H9 (cell line): Measurements from ENCODE around the gene TBX15. TPM values are rescaled to one million over a fixed set of nuclear protein-coding genes. Genes with fewer than 3 reads are reported as not detected.

Experiments used
- DNase-seq: peaks from one replicate; pipeline ENCODE4 v3.0.0-alpha.2; 2017
- H2AFZ ChIP-seq: one replicate; pipeline ENCODE4 v1.6.1; 2013; ENCODE audit warnings: mild to moderate bottlenecking, low read length, control low read depth, moderate library complexity
- H2AK5ac ChIP-seq: 2 replicates; pipeline ENCODE4 v1.6.1; 2013; ENCODE audit warnings: low read length, control low read depth, mixed read lengths; ENCODE audit not compliant: insufficient read length
- H2BK120ac ChIP-seq: one replicate; pipeline ENCODE4 v1.6.1; 2013; ENCODE audit warnings: low read depth, mild to moderate bottlenecking, low read length, control low read depth, inconsistent platforms; ENCODE audit not compliant: poor library complexity, severe bottlenecking
- H2BK12ac ChIP-seq: 2 replicates; pipeline ENCODE4 v1.6.1; 2013; ENCODE audit warnings: low read length, control low read depth, mixed read lengths, low read depth; ENCODE audit not compliant: insufficient read length
- H2BK15ac ChIP-seq: 2 replicates; pipeline ENCODE4 v1.6.1; 2013; ENCODE audit warnings: low read depth, low read length, control low read depth
- H2BK20ac ChIP-seq: one replicate; pipeline ENCODE4 v1.6.1; 2013; ENCODE audit warnings: low read depth, mild to moderate bottlenecking, low read length, control low read depth, inconsistent platforms; ENCODE audit not compliant: poor library complexity, severe bottlenecking
- H2BK5ac ChIP-seq: 2 replicates; pipeline ENCODE4 v1.6.1; 2013; ENCODE audit warnings: low read length, control low read depth, mixed read lengths; ENCODE audit not compliant: insufficient read length
- H3K14ac ChIP-seq: 2 replicates; pipeline ENCODE4 v1.6.1; 2013; ENCODE audit warnings: low read length, control low read depth; ENCODE audit not compliant: insufficient read depth
- H3K18ac ChIP-seq: 2 replicates; pipeline ENCODE4 v1.6.1; 2013; ENCODE audit warnings: low read depth, mild to moderate bottlenecking, mixed read lengths, low read length, control low read depth; ENCODE audit not compliant: insufficient read length
- H3K23ac ChIP-seq: 2 replicates; pipeline ENCODE4 v1.6.1; 2013; ENCODE audit warnings: low read length, control low read depth, mixed read lengths, low read depth; ENCODE audit not compliant: insufficient read length
- H3K23me2 ChIP-seq: 2 replicates; pipeline ENCODE4 v1.6.1; 2013; ENCODE audit warnings: low read depth, mild to moderate bottlenecking, mixed read lengths, low read length, control low read depth; ENCODE audit not compliant: insufficient read length, poor library complexity, severe bottlenecking
- H3K27ac ChIP-seq: 2 replicates; pipeline ENCODE4 v1.5.1; 2013; ENCODE audit warnings: low read length, control low read depth, mixed read lengths, low read depth; ENCODE audit not compliant: insufficient read length
- H3K27me3 ChIP-seq: 2 replicates; pipeline ENCODE4 v1.6.1; 2013; ENCODE audit warnings: low read length, control low read depth, inconsistent platforms; ENCODE audit not compliant: insufficient read depth
- H3K4ac ChIP-seq: 2 replicates; pipeline ENCODE4 v1.6.1; 2013; ENCODE audit warnings: low read depth, mild to moderate bottlenecking, control low read depth, inconsistent platforms, low read length, moderate library complexity
- H3K4me1 ChIP-seq: 2 replicates; pipeline ENCODE4 v1.6.1; 2013; ENCODE audit warnings: low read length, control low read depth, inconsistent platforms; ENCODE audit not compliant: insufficient read depth
- H3K4me2 ChIP-seq: 2 replicates; pipeline ENCODE4 v1.6.1; 2013; ENCODE audit warnings: low read length, control low read depth, mixed read lengths; ENCODE audit not compliant: insufficient read length, insufficient read depth
- H3K56ac ChIP-seq: 2 replicates; pipeline ENCODE4 v1.6.1; 2013; ENCODE audit warnings: low read depth, mild to moderate bottlenecking, mixed read lengths, low read length, control low read depth; ENCODE audit not compliant: insufficient read length
- H3K79me1 ChIP-seq: 2 replicates; pipeline ENCODE4 v1.6.1; 2013; ENCODE audit warnings: low read depth, mild to moderate bottlenecking, moderate library complexity, low read length, control low read depth, inconsistent platforms; ENCODE audit not compliant: insufficient read depth, poor library complexity, severe bottlenecking
- H3K79me2 ChIP-seq: 2 replicates; pipeline ENCODE4 v1.6.1; 2013; ENCODE audit warnings: low read length, control low read depth, inconsistent platforms; ENCODE audit not compliant: insufficient read depth
- H3K9ac ChIP-seq: 2 replicates; pipeline ENCODE4 v1.6.1; 2013; ENCODE audit warnings: low read length, control low read depth, mixed read lengths; ENCODE audit not compliant: insufficient read length; ENCODE audit errors: extremely low read depth
- H3K9me3 ChIP-seq: one replicate; pipeline ENCODE4 v1.6.1; 2013; ENCODE audit warnings: low read depth, low read length, inconsistent platforms; ENCODE audit not compliant: control insufficient read depth
- H3T11ph ChIP-seq: one replicate; pipeline ENCODE4 v1.6.1; 2013; ENCODE audit warnings: mild to moderate bottlenecking, low read length, control low read depth, inconsistent platforms
- H4K20me1 ChIP-seq: one replicate; pipeline ENCODE4 v1.6.1; 2013; ENCODE audit not compliant: control insufficient read depth, insufficient read length, insufficient read depth
- H4K5ac ChIP-seq: 2 replicates; pipeline ENCODE4 v1.6.1; 2013; ENCODE audit warnings: low read depth, mild to moderate bottlenecking, mixed read lengths, low read length, control low read depth; ENCODE audit not compliant: insufficient read length
- H4K8ac ChIP-seq: replicated peaks from 2 replicates; pipeline ENCODE4 v1.6.1; 2013; ENCODE audit warnings: low read length, control low read depth, mixed read lengths, low read depth; ENCODE audit not compliant: insufficient read length
- H4K91ac ChIP-seq: 2 replicates; pipeline ENCODE4 v1.6.1; 2013; ENCODE audit warnings: low read depth, mild to moderate bottlenecking, moderate library complexity, mixed read lengths, low read length, control low read depth; ENCODE audit not compliant: insufficient read length
- H3K27ac Mint-ChIP-seq, 3 experiments: 2 replicates in 2 of 3; 3 replicates in 1 of 3; pipeline ENCODE4 v1.8.0; 2020 to 2021; ENCODE audit warnings: mixed read lengths in 3 of 3, mild to moderate bottlenecking in 1 of 3, moderate library complexity in 1 of 3
- H3K27me3 Mint-ChIP-seq: 2 replicates; pipeline ENCODE4 v1.8.0; 2021; ENCODE audit warnings: low read depth, mild to moderate bottlenecking, moderate library complexity, mixed read lengths
- H3K36me3 Mint-ChIP-seq, 3 experiments: 2 replicates in 2 of 3; 3 replicates in 1 of 3; pipeline ENCODE4 v1.8.0; 2020 to 2021; ENCODE audit warnings: low read depth in 3 of 3, mixed read lengths in 3 of 3; ENCODE audit not compliant: insufficient read depth in 1 of 3
- H3K4me1 Mint-ChIP-seq, 2 experiments: 2 replicates each; pipeline ENCODE4 v1.8.0; 2020; ENCODE audit warnings: mixed read lengths in 2 of 2
- H3K4me3 Mint-ChIP-seq, 2 experiments: 2 replicates in 1 of 2; 3 replicates in 1 of 2; pipeline ENCODE4 v1.8.0; 2020 to 2021; ENCODE audit warnings: mild to moderate bottlenecking in 2 of 2, mixed read lengths in 2 of 2, moderate library complexity in 1 of 2
- H3K9me3 Mint-ChIP-seq, 2 experiments: 2 replicates in 1 of 2; 3 replicates in 1 of 2; pipeline ENCODE4 v1.8.0; 2020; ENCODE audit warnings: mild to moderate bottlenecking in 2 of 2, mixed read lengths in 2 of 2, moderate library complexity in 1 of 2
- CTCF ChIP-seq: fragments of 200-600 bp; sonication (generic); conservative IDR thresholded peaks from 3 replicates; pipeline ENCODE4 v1.8.0; 2021; ENCODE audit warnings: antibody characterized with exemption, mild to moderate bottlenecking
- WGBS: extraction: QIAGEN DNeasy Blood & Tissue Kit; methylation state at CpG from one replicate; pipeline ENCODE4 v1.1.7; 2013; ENCODE audit warnings: missing lambda C conversion rate, low lambda C conversion rate, mixed read lengths; ENCODE audit not compliant: insufficient read length; ENCODE audit errors: extremely low coverage; 5-methylcytosine and 5-hydroxymethylcytosine counted together
- total RNA-seq: library from RNA; stranded (reverse); gene quantifications from 2 replicates; pipeline ENCODE4 v1.2.1, GENCODE V29; 2021

TBX15 gene
- total RNA-seq, 1 experiment from 2014 or later, result 0.07 TPM

- Mint-ChIP-seq H3K36me3 (no peaks in the 10 kb centered on the region; a peak in 1 of 7 replicates), H3K4me3 (no peak overlapping the region), H3K27ac (no peak overlapping the region), H3K4me1 (peaks cover 28 to 31% of the 10 kb centered on the region in 2 experiments), H3K9me3 (no peaks in the 10 kb centered on the region), H3K27me3 (peaks cover 35% of the 10 kb centered on the region)
- H2BK20ac ChIP-seq, result no peak overlapping the region
- no peak overlapping the region for H2BK15ac ChIP-seq
- H3K27me3 ChIP-seq, result no peaks in the 10 kb centered on the region
- H3K4ac ChIP-seq, result no peak overlapping the region
- H4K20me1 ChIP-seq, result no peaks in the 10 kb centered on the region
- H3K23me2 ChIP-seq, result no peaks in the 10 kb centered on the region
- no peak overlapping the region for H2BK120ac ChIP-seq
- no peak for DNase-seq
- no peak for TF ChIP-seq CTCF
- no peak overlapping the region for H2BK12ac ChIP-seq
- H3K18ac ChIP-seq, result no peak overlapping the region
- no peak overlapping the region for H3K9ac ChIP-seq
- H3K23ac ChIP-seq, result no peak overlapping the region
- no peaks in the 10 kb centered on the region for H3K79me1 ChIP-seq
- no CpG with 5 or more reads among the region's 3 CpGs for WGBS
- no peak overlapping the region for H3K14ac ChIP-seq
- no peak overlapping the region for H3K27ac ChIP-seq
- H4K91ac ChIP-seq, result no peak overlapping the region
- H3K56ac ChIP-seq, result no peak overlapping the region
- H3K4me1 ChIP-seq, result peaks cover 8% of the 10 kb centered on the region; the same call in 1 of the 2 replicates
- no peak overlapping the region for H3T11ph ChIP-seq
- no peak overlapping the region for H2BK5ac ChIP-seq
- no peaks in the 10 kb centered on the region for H3K9me3 ChIP-seq
- H3K4me2 ChIP-seq, result no peak overlapping the region
- H2AFZ ChIP-seq, result no peak overlapping the region
- no peak overlapping the region for H4K8ac ChIP-seq
- H3K79me2 ChIP-seq, result no peaks in the 10 kb centered on the region
- no peak overlapping the region for H2AK5ac ChIP-seq
- H4K5ac ChIP-seq, result no peak overlapping the region
These were observed 24.4 kb downstream of the TBX15 start for GRCh38 chr1:118963456-118964430.
